Heart left ventricle (tissue), 16 donors: ENCODE data around the gene UPP2. TPM values are rescaled to one million over a fixed set of nuclear protein-coding genes. Genes with fewer than 3 reads are reported as not detected.

Experiments
- ATAC-seq, 4 donors: fragments of 200-7000 bp; cut with Tn5 transposase; one replicate each; pipeline ENCODE4 v1.9.1; 2020 to 2022; ENCODE audit warnings: moderate library complexity in 4 of 4, mild to moderate bottlenecking in 3 of 4, moderate number of reproducible peaks in 1 of 4
- DNase-seq, 5 donors: peaks; one replicate each; pipeline ENCODE4 v3.0.0-alpha.2; 2020
- H3K27ac ChIP-seq, 12 donors: fragments of 200-600 bp; sonication (generic) in 4 of 12; one replicate each; pipeline versions ENCODE4 v1.5.0 to v1.8.0; 2016 to 2022; ENCODE audit warnings: mild to moderate bottlenecking in 2 of 12
- H3K27me3 ChIP-seq, 9 donors: fragments of 200-600 bp; sonication (generic) in 2 of 9; one replicate each; pipeline versions ENCODE4 v1.5.1 to v1.8.0; 2016 to 2022; ENCODE audit warnings: mild to moderate bottlenecking in 3 of 9
- H3K36me3 ChIP-seq, 9 donors: fragments of 200-600 bp; sonication (generic) in 2 of 9; one replicate each; pipeline versions ENCODE4 v1.5.0 to v1.8.0; 2018 to 2022; ENCODE audit warnings: mild to moderate bottlenecking in 2 of 9
- H3K4me1 ChIP-seq, 12 donors: fragments of 200-600 bp; sonication (generic) in 4 of 12; one replicate each; pipeline versions ENCODE4 v1.5.0 to v1.8.0; 2016 to 2022; ENCODE audit warnings: mild to moderate bottlenecking in 3 of 12
- H3K4me3 ChIP-seq, 12 donors: fragments of 200-600 bp; sonication (generic) in 4 of 12; one replicate each; pipeline versions ENCODE4 v1.5.0 to v1.8.0; 2017 to 2022; ENCODE audit warnings: mild to moderate bottlenecking in 9 of 12, moderate library complexity in 4 of 12
- H3K9me3 ChIP-seq, 12 donors: fragments of 200-600 bp; sonication (generic) in 4 of 12; one replicate each; pipeline versions ENCODE4 v1.5.0 to v1.8.0; 2016 to 2022; ENCODE audit warnings: mild to moderate bottlenecking in 1 of 12
- CTCF ChIP-seq, 12 donors: fragments of 200-600 bp; sonication (generic) in 4 of 12; IDR thresholded peaks; one replicate each; pipeline versions ENCODE4 v1.5.0 to v1.8.0; 2018 to 2022; ENCODE audit warnings: antibody characterized with exemption in 12 of 12, mild to moderate bottlenecking in 5 of 12
- POLR2A ChIP-seq, 2 donors: fragments of 450-650 bp; IDR thresholded peaks; one replicate each; pipeline ENCODE4 v1.6.1; 2017; ENCODE audit warnings: antibody characterized with exemption in 2 of 2, mild to moderate bottlenecking in 2 of 2, moderate library complexity in 2 of 2
- WGBS, 4 donors: extraction: QIAGEN DNeasy Blood & Tissue Kit in 2 of 4; methylation state at CpG; one replicate each; pipeline versions ENCODE4 v1.1.5 to v1.1.7; 2013 to 2018; 5-methylcytosine and 5-hydroxymethylcytosine counted together
- intact Hi-C, 10 donors: fragments of 100-400 bp; cut with DNase I; formaldehyde crosslinking; loops; one replicate each; pipeline versions ENCODE4 v1.11.1 to v1.14.2; 2022
- polyA plus RNA-seq, 2 donors: library from polyadenylated mRNA; stranded (reverse); fragments of 200-250 nt; gene quantifications; one replicate each; pipeline ENCODE4 v1.2.3, GENCODE V29; 2013
- total RNA-seq, 9 donors: library from RNA; depleted of rRNA in 2 of 9; stranded (reverse); fragments of >200 nt in 2 of 9; fragmentation: NEBNext Ultra II Directional in 3 of 9; extraction: Animal tissue kit (Norgen Biotek cat#: 25700) in 3 of 9; gene quantifications; one replicate each; pipeline versions ENCODE4 v1.1.0 to v1.2.4, GENCODE V29; 2016 to 2023
- donor health status: ischemic (EF 13 %, LVEDD 7.1; RV severe dilation, severe dysfunction).
- donor health status: healthy with polysubstance abuse.
- donor health status: DM: no; HTN: yes; CAD: no.
- donor health status: DM: no; HTN: no; CAD: no.
- donor health status: ischemic (EF 25% LVEDD 6.9; RV normal size, moderate dysfunction).
- donor health status: ischemic (EF 25% LVEDD 5.7; RV mildly dilated, moderate dysfunction).
- donor health status: healthy.
- donor health status: DM: yes; HTN: yes; CAD: no.
- donor health status: ischemic (EF 35%, LVEDD 5.7; RV mildly dilated, moderate dysfunction).
- donor health status: nonischemic (EF 11% LVEDD 7.7; RV severe dilation, severe dysfunction).
- donor health status: DM: yes; HTN: yes; CAD: no.
- donor health status: PGD.
- donor health status: ischemic (EF 29% LVEDD 5.4; RV normal size, mild dysfunction).
- donor health status: nonischemic (EF 23%, LVEDD 6.1; RV moderate dilation, normal function).

The UPP2 gene
- total and polyA plus RNA-seq, 11 donors = not detected

- Histone ChIP-seq H3K4me3 (no peak overlapping the region), H3K9me3 (no peaks in the 10 kb centered on the region), H3K36me3 (no peaks in the 10 kb centered on the region), H3K4me1 (no peaks in the 10 kb centered on the region), H3K27ac (no peak overlapping the region), H3K27me3 (peaks cover 0 to 4% (median 0%) of the 10 kb centered on the region in 9 donors)
- intact Hi-C loops = no loop called here
- TF ChIP-seq CTCF (IDR thresholded peaks at IDR 0.05) (no peak), POLR2A (IDR thresholded peaks at IDR 0.05) (no peak)
- 84 to 95% (median 88%) methylated on average over 1 of the region's 1 CpG for whole genome bisulfite sequencing, 4 donors
- DNase-seq (no peak), ATAC-seq (no peak)
Observed at GRCh38 chr2:158135096-158135495, 33.4 kb downstream of the UPP2 start.

- DNase-seq (no peak), ATAC-seq (no peak)
- TF ChIP-seq CTCF (IDR thresholded peaks at IDR 0.05) = no peak
- no peak for TF ChIP-seq POLR2A (IDR thresholded peaks at IDR 0.05)
- H3K4me3 ChIP-seq = no peak overlapping the region
- H3K27ac ChIP-seq = no peak overlapping the region
- H3K9me3 ChIP-seq = no peaks in the 10 kb centered on the region
- WGBS, 4 donors = 46 to 63% (median 55%) methylated on average over 5 of the region's 5 CpGs
- H3K36me3 ChIP-seq = no peaks in the 10 kb centered on the region
- H3K4me1 ChIP-seq = no peaks in the 10 kb centered on the region
- intact Hi-C loops = no loop called here
- H3K27me3 ChIP-seq = no peaks in the 10 kb centered on the region
Observed at GRCh38 chr2:158138255-158138654, 36.6 kb downstream of the UPP2 start.

GRCh38 chr2:158140201-158140600, 38.5 kb downstream of the UPP2 start:
- no peak for TF ChIP-seq CTCF (IDR thresholded peaks at IDR 0.05)
- no peak for TF ChIP-seq POLR2A (IDR thresholded peaks at IDR 0.05)
- H3K36me3 ChIP-seq = no peaks in the 10 kb centered on the region
- H3K9me3 ChIP-seq = no peaks in the 10 kb centered on the region
- H3K27ac ChIP-seq = no peak overlapping the region
- DNase-seq (no peak), ATAC-seq (no peak)
- no peak overlapping the region for H3K4me3 ChIP-seq
- no peaks in the 10 kb centered on the region for H3K27me3 ChIP-seq
- WGBS, 4 donors = 85 to 96% (median 94%) methylated on average over 1 of the region's 1 CpG
- H3K4me1 ChIP-seq = no peaks in the 10 kb centered on the region
- intact Hi-C loops = no loop called here

- WGBS, 4 donors = 84 to 87% (median 85%) methylated on average over 3 of the region's 3 CpGs
- no peak for TF ChIP-seq CTCF (IDR thresholded peaks at IDR 0.05)
- TF ChIP-seq POLR2A (IDR thresholded peaks at IDR 0.05) = no peak
- DNase-seq = no peak
- Histone ChIP-seq H3K27me3 (no peaks in the 10 kb centered on the region), H3K27ac (no peak overlapping the region), H3K9me3 (peaks cover 0 to 5% (median 0%) of the 10 kb centered on the region in 12 donors), H3K36me3 (no peaks in the 10 kb centered on the region), H3K4me1 (no peaks in the 10 kb centered on the region), H3K4me3 (no peak overlapping the region)
- intact Hi-C loops = no loop called here
- ATAC-seq = no peak
Observed at GRCh38 chr2:158142165-158142564, 40.5 kb downstream of the UPP2 start.
